Measurements from ENCODE around the gene RAB28. TPM values are rescaled to one million over a fixed set of nuclear protein-coding genes. Genes with fewer than 3 reads are reported as not detected.
"Not testable (repeated sequence)": the region's sequence is repeated elsewhere in the genome, so short reads cannot be mapped to it uniquely, and the experiment has no call there.

RAB28 gene
- total RNA-seq, 4 donors from 2014 or later = 5.8 to 19.5 (median 14.2) TPM

- no peak overlapping the region for H3K27ac ChIP-seq
- intact Hi-C loops (cut with DNase I) = no loop called here
- no peak overlapping the region for H3K4me3 ChIP-seq
- H3K9me3 ChIP-seq = no peaks in the 10 kb centered on the region
- H3K4me1 ChIP-seq = peaks cover 0 to 8% (median 4%) of the 10 kb centered on the region in 3 donors
- 100% methylated on average over 2 of the region's 2 CpGs for WGBS, 2 donors
- no peak for TF ChIP-seq POLR2A (IDR thresholded peaks at IDR 0.05)
- TF ChIP-seq CTCF (IDR thresholded peaks at IDR 0.05) = no peak
- DNase-seq = no peak
- no peaks in the 10 kb centered on the region for H3K27me3 ChIP-seq
- H3K36me3 ChIP-seq = no peaks in the 10 kb centered on the region
Measured at GRCh38 chr4:13409324-13409723, 74.8 kb downstream of the RAB28 start.

GRCh38 chr4:13406156-13406555 lies 78.0 kb downstream of the RAB28 start:
- intact Hi-C loops (cut with DNase I); H3K36me3 ChIP-seq; H3K4me1 ChIP-seq; H3K27me3 ChIP-seq; H3K4me3 ChIP-seq; H3K27ac ChIP-seq; DNase-seq; H3K9me3 ChIP-seq: not testable (repeated sequence)
- WGBS, 2 donors = 97 to 100% methylated on average over 3 of the region's 3 CpGs

- no peak overlapping the region for H3K27ac ChIP-seq
- no peaks in the 10 kb centered on the region for H3K36me3 ChIP-seq
- H3K27me3 ChIP-seq = no peaks in the 10 kb centered on the region
- H3K9me3 ChIP-seq = no peaks in the 10 kb centered on the region
- no peak for DNase-seq
- intact Hi-C loops (cut with DNase I) = no loop called here
- H3K4me3 ChIP-seq = no peak overlapping the region
- 78 to 92% methylated on average over 2 of the region's 2 CpGs for WGBS, 2 donors
- TF ChIP-seq POLR2A (IDR thresholded peaks at IDR 0.05) = no peak
- no peak for TF ChIP-seq CTCF (IDR thresholded peaks at IDR 0.05)
- H3K4me1 ChIP-seq = no peaks in the 10 kb centered on the region
Measured at GRCh38 chr4:13403833-13404232, 80.3 kb downstream of the RAB28 start.

GRCh38 chr4:13403326-13403725 lies 80.8 kb downstream of the RAB28 start:
- no peaks in the 10 kb centered on the region for H3K36me3 ChIP-seq
- no peak overlapping the region for H3K27ac ChIP-seq
- H3K27me3 ChIP-seq = no peaks in the 10 kb centered on the region
- intact Hi-C loops (cut with DNase I) = no loop called here
- no peak for DNase-seq
- H3K4me3 ChIP-seq = no peak overlapping the region
- no peaks in the 10 kb centered on the region for H3K9me3 ChIP-seq
- 85 to 91% methylated on average over 4 of the region's 4 CpGs for WGBS, 2 donors
- H3K4me1 ChIP-seq = no peaks in the 10 kb centered on the region
- TF ChIP-seq POLR2A (IDR thresholded peaks at IDR 0.05) (no peak), CTCF (IDR thresholded peaks at IDR 0.05) (no peak)

GRCh38 chr4:13399257-13399656 lies 84.9 kb downstream of the RAB28 start:
- H3K27me3 ChIP-seq = no peaks in the 10 kb centered on the region
- intact Hi-C loops (cut with DNase I) = no loop called here
- TF ChIP-seq POLR2A (IDR thresholded peaks at IDR 0.05) = no peak
- H3K4me3 ChIP-seq = no peak overlapping the region
- no peak for DNase-seq
- H3K27ac ChIP-seq = no peak overlapping the region
- no peaks in the 10 kb centered on the region for H3K9me3 ChIP-seq
- H3K4me1 ChIP-seq = no peaks in the 10 kb centered on the region
- no peaks in the 10 kb centered on the region for H3K36me3 ChIP-seq

GRCh38 chr4:13396161-13396560 lies 88.0 kb downstream of the RAB28 start:
- intact Hi-C loops (cut with DNase I) = no loop called here
- no peak for TF ChIP-seq CTCF (IDR thresholded peaks at IDR 0.05)
- Histone ChIP-seq H3K4me3 (no peak overlapping the region), H3K27me3 (no peaks in the 10 kb centered on the region), H3K4me1 (no peaks in the 10 kb centered on the region), H3K27ac (no peak overlapping the region), H3K36me3 (no peaks in the 10 kb centered on the region), H3K9me3 (no peaks in the 10 kb centered on the region)
- WGBS, 2 donors = 27 to 29% methylated on average over 1 of the region's 1 CpG
- DNase-seq = no peak

GRCh38 chr4:13389901-13390300 lies 94.2 kb downstream of the RAB28 start:
- H3K27me3 ChIP-seq; H3K27ac ChIP-seq; H3K9me3 ChIP-seq; DNase-seq; H3K4me1 ChIP-seq; intact Hi-C loops (cut with DNase I); H3K36me3 ChIP-seq; H3K4me3 ChIP-seq: not testable (repeated sequence)
- WGBS, 2 donors = 87% methylated on average over 4 of the region's 4 CpGs
